HEK293T (cell line): ENCODE measurements around the gene BANK1.

ENCODE experiments used
- CTCF ChIA-PET: fragments of 350-600 bp; formaldehyde crosslinking; extraction: SDS; loops from one replicate; lab custom pipeline; 2021; ENCODE audit warnings: antibody characterized with exemption, inconsistent platforms; lab: Yijun Ruan, JAX
- POLR2A ChIA-PET: fragments of 350-600 bp; formaldehyde crosslinking; extraction: SDS; loops from one replicate; lab custom pipeline; 2020; ENCODE audit warnings: antibody characterized with exemption, inconsistent platforms; lab: Yijun Ruan, JAX
- DNase-seq: peaks from one replicate; pipeline ENCODE4 v3.0.0; 2012; ENCODE audit warnings: mixed read lengths; ENCODE audit errors: extremely low spot score
- ARNT ChIP-seq: fragments of 450-650 bp; IDR thresholded peaks from 2 replicates; pipeline ENCODE4 v1.6.1; 2017; ENCODE audit warnings: mild to moderate bottlenecking
- BHLHE40 ChIP-seq: fragments of 450-650 bp; IDR thresholded peaks from 2 replicates; pipeline ENCODE4 v1.6.1; 2016; ENCODE audit warnings: mild to moderate bottlenecking, moderate library complexity, borderline replicate concordance
- CTBP1 ChIP-seq: fragments of 450-650 bp; IDR thresholded peaks from 2 replicates; pipeline ENCODE4 v1.6.1; 2016; ENCODE audit warnings: borderline replicate concordance
- ELF4 ChIP-seq: fragments of 450-650 bp; IDR thresholded peaks from 2 replicates; pipeline ENCODE4 v1.6.1; 2017; ENCODE audit warnings: antibody characterized with exemption
- FOXA1 ChIP-seq: fragments of 450-650 bp; IDR thresholded peaks from 2 replicates; pipeline ENCODE4 v1.6.1; 2016; ENCODE audit warnings: mild to moderate bottlenecking
- FOXK2 ChIP-seq: fragments of 450-650 bp; IDR thresholded peaks from 2 replicates; pipeline ENCODE4 v1.6.1; 2016; ENCODE audit warnings: mild to moderate bottlenecking
- FOXM1 ChIP-seq: fragments of 450-650 bp; IDR thresholded peaks from 2 replicates; pipeline ENCODE4 v1.6.1; 2017; ENCODE audit warnings: mild to moderate bottlenecking, borderline replicate concordance
- HDGF ChIP-seq: fragments of 450-650 bp; IDR thresholded peaks from 2 replicates; pipeline ENCODE4 v1.6.1; 2017; ENCODE audit warnings: antibody characterized with exemption, borderline replicate concordance
- L3MBTL2 ChIP-seq: fragments of 450-650 bp; conservative IDR thresholded peaks from 2 replicates; pipeline ENCODE4 v1.6.1; 2016; ENCODE audit warnings: mild to moderate bottlenecking
- LEF1 ChIP-seq: fragments of 450-650 bp; IDR thresholded peaks from 2 replicates; pipeline ENCODE4 v1.6.1; 2017; ENCODE audit warnings: mild to moderate bottlenecking, borderline replicate concordance
- NFRKB ChIP-seq: fragments of 450-650 bp; IDR thresholded peaks from 2 replicates; pipeline ENCODE4 v1.6.1; 2016; ENCODE audit warnings: mild to moderate bottlenecking, moderate library complexity
- PKNOX1 ChIP-seq: fragments of 450-650 bp; IDR thresholded peaks from 2 replicates; pipeline ENCODE4 v1.6.1; 2016
- SP1 ChIP-seq: fragments of 450-650 bp; IDR thresholded peaks from 2 replicates; pipeline ENCODE4 v1.6.1; 2017
- SUZ12 ChIP-seq: fragments of 450-650 bp; IDR thresholded peaks from 2 replicates; pipeline ENCODE4 v1.6.1; 2016; ENCODE audit warnings: mild to moderate bottlenecking
- TARDBP ChIP-seq: fragments of 450-650 bp; IDR thresholded peaks from 2 replicates; pipeline ENCODE4 v1.6.1; 2016
- ZNF384 ChIP-seq: fragments of 450-650 bp; IDR thresholded peaks from 2 replicates; pipeline ENCODE4 v1.6.1; 2016

Gene BANK1

GRCh38 chr4:102104278-102104677, 313.7 kb downstream of the BANK1 start:
- ChIA-PET CTCF (no interaction called here), POLR2A (no interaction called here)
- DNase-seq = no peak
- TF ChIP-seq NFRKB = no peak
- no peak for TF ChIP-seq ZNF384
- TF ChIP-seq BHLHE40 = no peak
- no peak for TF ChIP-seq PKNOX1
- TF ChIP-seq TARDBP = no peak
- no peak for TF ChIP-seq HDGF
- no peak for TF ChIP-seq LEF1
- no peak for TF ChIP-seq L3MBTL2
- no peak for TF ChIP-seq ELF4
- TF ChIP-seq FOXM1 = no peak
- no peak for TF ChIP-seq SP1
- no peak for TF ChIP-seq ARNT
- TF ChIP-seq CTBP1 = no peak
- TF ChIP-seq FOXK2 = no peak
- no peak for TF ChIP-seq FOXA1
- TF ChIP-seq SUZ12 = no peak

- no peak for DNase-seq
- CTCF ChIA-PET = no interaction called here
- POLR2A ChIA-PET = no interaction called here
- no peak for TF ChIP-seq FOXA1
- TF ChIP-seq TARDBP = no peak
- no peak for TF ChIP-seq FOXK2
- no peak for TF ChIP-seq L3MBTL2
- no peak for TF ChIP-seq ELF4
- no peak for TF ChIP-seq HDGF
- TF ChIP-seq CTBP1 = no peak
Observed at GRCh38 chr4:102105983-102106382, 315.5 kb downstream of the BANK1 start.

DNA sequence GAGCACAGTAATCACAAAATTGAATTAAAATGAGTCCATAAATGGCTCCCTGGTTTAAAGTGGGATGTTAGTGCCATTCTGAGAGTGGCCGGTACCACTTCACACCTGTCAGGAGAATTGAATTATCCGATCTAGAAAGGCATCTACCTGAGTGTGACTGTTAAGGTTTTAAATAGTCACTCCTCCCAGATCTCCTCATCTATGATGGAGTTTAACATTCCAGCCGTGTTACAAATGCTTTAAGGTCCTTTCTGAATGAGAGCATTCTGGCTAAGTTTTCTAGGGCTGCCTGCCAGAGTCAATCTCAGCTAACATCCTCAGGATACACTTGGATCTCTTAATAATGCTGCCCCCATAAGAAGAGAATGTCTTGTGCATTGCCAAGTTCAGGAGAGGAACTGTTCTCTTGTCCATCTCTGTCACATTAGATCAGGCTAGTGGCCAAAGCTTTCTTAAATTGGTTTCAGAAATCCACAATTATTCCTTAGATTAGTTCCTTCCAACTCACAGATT, 323.6 kb downstream of the BANK1 start:
- POLR2A ChIA-PET = no interaction called here
- CTCF ChIA-PET = no interaction called here
- DNase-seq = no peak
- TF ChIP-seq L3MBTL2 = no peak
- TF ChIP-seq ZNF384 = no peak
- TF ChIP-seq FOXM1 = no peak
- no peak for TF ChIP-seq SP1
- no peak for TF ChIP-seq ARNT
- no peak for TF ChIP-seq FOXA1
- TF ChIP-seq LEF1 = no peak
- no peak for TF ChIP-seq PKNOX1
- TF ChIP-seq HDGF = no peak
- TF ChIP-seq NFRKB = no peak
- no peak for TF ChIP-seq FOXK2

DNA sequence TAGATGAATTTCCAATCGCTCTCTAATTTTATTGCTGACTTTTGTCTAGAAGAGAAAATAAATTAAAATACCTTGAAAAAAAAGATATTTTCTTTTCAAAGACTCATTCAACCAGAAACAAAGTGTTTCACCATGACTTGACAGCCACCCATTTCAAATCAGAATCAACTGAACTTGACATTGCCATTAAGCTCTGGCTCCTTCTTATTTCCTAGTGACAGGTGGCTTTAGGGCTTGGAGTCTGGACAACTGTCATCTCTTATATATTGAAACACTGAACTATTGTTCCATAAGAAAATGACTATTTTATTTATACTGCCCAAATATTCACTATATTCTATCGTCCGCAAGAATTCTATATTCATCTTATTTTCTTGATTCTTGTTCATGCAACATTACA, 325.6 kb downstream of the BANK1 start:
- CTCF ChIA-PET = no interaction called here
- POLR2A ChIA-PET = no interaction called here
- DNase-seq = no peak
- TF ChIP-seq ARNT (no peak), FOXM1 (no peak), LEF1 (no peak), HDGF (no peak), PKNOX1 (no peak), FOXA1 (no peak), SP1 (no peak), ELF4 (no peak), SUZ12 (no peak)

DNA sequence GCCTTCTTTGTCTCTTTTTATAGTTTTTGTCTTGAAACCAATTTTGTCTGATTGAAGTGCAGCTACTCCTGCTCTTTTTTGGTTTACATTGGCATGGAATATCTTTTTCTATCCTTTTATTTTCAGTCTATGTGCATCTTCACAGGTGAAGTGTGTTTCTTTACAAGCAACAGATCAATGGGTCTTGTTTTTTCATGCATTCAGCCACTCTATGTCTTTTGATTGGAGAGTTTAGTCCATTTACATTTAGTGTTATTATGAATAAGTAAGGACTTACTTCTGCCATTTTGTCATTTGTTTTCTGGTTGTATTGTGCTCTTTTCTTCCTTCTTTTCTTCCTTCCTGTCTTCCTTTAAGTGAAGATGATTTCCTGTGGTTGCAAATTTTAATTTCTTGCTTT, 330.3 kb downstream of the BANK1 start:
- no peak for TF ChIP-seq ARNT
- no peak for TF ChIP-seq ELF4
- TF ChIP-seq SUZ12 = no peak
- no peak for TF ChIP-seq CTBP1
- TF ChIP-seq TARDBP = no peak
- no peak for TF ChIP-seq NFRKB
- TF ChIP-seq LEF1 = no peak
- CTCF ChIA-PET = no interaction called here
- POLR2A ChIA-PET = no interaction called here

More for the DNA sequence above, 330.3 kb downstream of the BANK1 start:
- DNase-seq = no peak
